Heart left ventricle (tissue), 16 donors: Measurements from ENCODE around the gene BTN1A1. TPM values are rescaled to one million over a fixed set of nuclear protein-coding genes. Genes with fewer than 3 reads are reported as not detected.

ENCODE experiments used
- ATAC-seq, 4 donors: fragments of 200-7000 bp; cut with Tn5 transposase; one replicate each; pipeline ENCODE4 v1.9.1; 2020 to 2022; ENCODE audit warnings: moderate library complexity in 4 of 4, mild to moderate bottlenecking in 3 of 4, moderate number of reproducible peaks in 1 of 4
- DNase-seq, 5 donors: peaks; one replicate each; pipeline ENCODE4 v3.0.0-alpha.2; 2020
- H3K27ac ChIP-seq, 12 donors: fragments of 200-600 bp; sonication (generic) in 4 of 12; one replicate each; pipeline versions ENCODE4 v1.5.0 to v1.8.0; 2016 to 2022; ENCODE audit warnings: mild to moderate bottlenecking in 2 of 12
- H3K27me3 ChIP-seq, 9 donors: fragments of 200-600 bp; sonication (generic) in 2 of 9; one replicate each; pipeline versions ENCODE4 v1.5.1 to v1.8.0; 2016 to 2022; ENCODE audit warnings: mild to moderate bottlenecking in 3 of 9
- H3K36me3 ChIP-seq, 9 donors: fragments of 200-600 bp; sonication (generic) in 2 of 9; one replicate each; pipeline versions ENCODE4 v1.5.0 to v1.8.0; 2018 to 2022; ENCODE audit warnings: mild to moderate bottlenecking in 2 of 9
- H3K4me1 ChIP-seq, 12 donors: fragments of 200-600 bp; sonication (generic) in 4 of 12; one replicate each; pipeline versions ENCODE4 v1.5.0 to v1.8.0; 2016 to 2022; ENCODE audit warnings: mild to moderate bottlenecking in 3 of 12
- H3K4me3 ChIP-seq, 12 donors: fragments of 200-600 bp; sonication (generic) in 4 of 12; one replicate each; pipeline versions ENCODE4 v1.5.0 to v1.8.0; 2017 to 2022; ENCODE audit warnings: mild to moderate bottlenecking in 9 of 12, moderate library complexity in 4 of 12
- H3K9me3 ChIP-seq, 12 donors: fragments of 200-600 bp; sonication (generic) in 4 of 12; one replicate each; pipeline versions ENCODE4 v1.5.0 to v1.8.0; 2016 to 2022; ENCODE audit warnings: mild to moderate bottlenecking in 1 of 12
- CTCF ChIP-seq, 12 donors: fragments of 200-600 bp; sonication (generic) in 4 of 12; IDR thresholded peaks; one replicate each; pipeline versions ENCODE4 v1.5.0 to v1.8.0; 2018 to 2022; ENCODE audit warnings: antibody characterized with exemption in 12 of 12, mild to moderate bottlenecking in 5 of 12
- POLR2A ChIP-seq, 2 donors: fragments of 450-650 bp; IDR thresholded peaks; one replicate each; pipeline ENCODE4 v1.6.1; 2017; ENCODE audit warnings: antibody characterized with exemption in 2 of 2, mild to moderate bottlenecking in 2 of 2, moderate library complexity in 2 of 2
- WGBS, 4 donors: extraction: QIAGEN DNeasy Blood & Tissue Kit in 2 of 4; methylation state at CpG; one replicate each; pipeline versions ENCODE4 v1.1.5 to v1.1.7; 2013 to 2018; 5-methylcytosine and 5-hydroxymethylcytosine counted together
- intact Hi-C, 10 donors: fragments of 100-400 bp; cut with DNase I; formaldehyde crosslinking; loops; one replicate each; pipeline versions ENCODE4 v1.11.1 to v1.14.2; 2022
- polyA plus RNA-seq, 2 donors: library from polyadenylated mRNA; stranded (reverse); fragments of 200-250 nt; gene quantifications; one replicate each; pipeline ENCODE4 v1.2.3, GENCODE V29; 2013
- total RNA-seq, 9 donors: library from RNA; depleted of rRNA in 2 of 9; stranded (reverse); fragments of >200 nt in 2 of 9; fragmentation: NEBNext Ultra II Directional in 3 of 9; extraction: Animal tissue kit (Norgen Biotek cat#: 25700) in 3 of 9; gene quantifications; one replicate each; pipeline versions ENCODE4 v1.1.0 to v1.2.4, GENCODE V29; 2016 to 2023
- donor health status: ischemic (EF 13 %, LVEDD 7.1; RV severe dilation, severe dysfunction).
- donor health status: healthy with polysubstance abuse.
- donor health status: DM: no; HTN: yes; CAD: no.
- donor health status: DM: no; HTN: no; CAD: no.
- donor health status: ischemic (EF 25% LVEDD 6.9; RV normal size, moderate dysfunction).
- donor health status: ischemic (EF 25% LVEDD 5.7; RV mildly dilated, moderate dysfunction).
- donor health status: healthy.
- donor health status: DM: yes; HTN: yes; CAD: no.
- donor health status: ischemic (EF 35%, LVEDD 5.7; RV mildly dilated, moderate dysfunction).
- donor health status: nonischemic (EF 11% LVEDD 7.7; RV severe dilation, severe dysfunction).
- donor health status: DM: yes; HTN: yes; CAD: no.
- donor health status: PGD.
- donor health status: ischemic (EF 29% LVEDD 5.4; RV normal size, mild dysfunction).
- donor health status: nonischemic (EF 23%, LVEDD 6.1; RV moderate dilation, normal function).

BTN1A1 gene
- total and polyA plus RNA-seq, 11 donors: not detected

- WGBS, 4 donors: 60 to 74% (median 69%) methylated on average over 2 of the region's 2 CpGs
- no peak overlapping the region for H3K4me3 ChIP-seq
- ATAC-seq: no peak
- H3K27me3 ChIP-seq: no peaks in the 10 kb centered on the region
- H3K27ac ChIP-seq: no peak overlapping the region
- no peaks in the 10 kb centered on the region for H3K36me3 ChIP-seq
- DNase-seq: no peak
- intact Hi-C loops: no loop called here
- H3K9me3 ChIP-seq: peaks cover 0 to 12% (median 0%) of the 10 kb centered on the region in 12 donors
- peaks cover 0 to 22% (median 0%) of the 10 kb centered on the region in 12 donors for H3K4me1 ChIP-seq
- TF ChIP-seq CTCF (IDR thresholded peaks at IDR 0.05): no peak
- no peak for TF ChIP-seq POLR2A (IDR thresholded peaks at IDR 0.05)
These were observed 15.9 kb upstream of the BTN1A1 start for GRCh38 chr6:26484161-26484560.

GRCh38 chr6:26485112-26485780 is 14.9 kb upstream of the BTN1A1 start:
- TF ChIP-seq POLR2A (IDR thresholded peaks at IDR 0.05) (no peak), CTCF (IDR thresholded peaks at IDR 0.05) (no peak)
- ATAC-seq: no peak
- DNase-seq: no peak
- H3K27me3 ChIP-seq: no peaks in the 10 kb centered on the region
- H3K4me3 ChIP-seq: no peak overlapping the region
- WGBS, 4 donors: 74 to 85% (median 79%) methylated on average over 6 of the region's 6 CpGs
- intact Hi-C loops: no loop called here
- no peak overlapping the region for H3K27ac ChIP-seq
- peaks cover 0 to 11% (median 0%) of the 10 kb centered on the region in 12 donors for H3K4me1 ChIP-seq
- H3K9me3 ChIP-seq: peaks cover 0 to 12% (median 0%) of the 10 kb centered on the region in 12 donors
- H3K36me3 ChIP-seq: no peaks in the 10 kb centered on the region

- TF ChIP-seq CTCF (IDR thresholded peaks at IDR 0.05) (no peak), POLR2A (IDR thresholded peaks at IDR 0.05) (no peak)
- peaks cover 0 to under 1% (median 0%) of the 10 kb centered on the region in 12 donors for H3K4me1 ChIP-seq
- ATAC-seq (no peak), DNase-seq (no peak)
- no peaks in the 10 kb centered on the region for H3K27me3 ChIP-seq
- H3K9me3 ChIP-seq: peaks cover 0 to 12% (median 0%) of the 10 kb centered on the region in 12 donors
- 68 to 79% (median 76%) methylated on average over 5 of the region's 5 CpGs for WGBS, 4 donors
- H3K36me3 ChIP-seq: no peaks in the 10 kb centered on the region
- intact Hi-C loops: no loop called here
- H3K4me3 ChIP-seq: no peak overlapping the region
- H3K27ac ChIP-seq: no peak overlapping the region
These were observed 13.7 kb upstream of the BTN1A1 start for GRCh38 chr6:26486358-26486757.

- no peak overlapping the region for H3K27ac ChIP-seq
- 86 to 98% (median 93%) methylated on average over 1 of the region's 1 CpG for WGBS, 4 donors
- no peaks in the 10 kb centered on the region for H3K36me3 ChIP-seq
- no peaks in the 10 kb centered on the region for H3K27me3 ChIP-seq
- intact Hi-C loops: no loop called here
- no peak for DNase-seq
- no peak overlapping the region for H3K4me3 ChIP-seq
- no peak for ATAC-seq
- H3K9me3 ChIP-seq: peaks cover 0 to 12% (median 0%) of the 10 kb centered on the region in 12 donors
- no peak for TF ChIP-seq POLR2A (IDR thresholded peaks at IDR 0.05)
- no peak for TF ChIP-seq CTCF (IDR thresholded peaks at IDR 0.05)
- no peaks in the 10 kb centered on the region for H3K4me1 ChIP-seq
These were observed 12.6 kb upstream of the BTN1A1 start for GRCh38 chr6:26487466-26487865.
